Upper lobe of left lung (tissue), 4 donors: ENCODE data around the gene KDM2B.

Experiments
- POLR2AphosphoS5 ChIP-seq, 2 donors: sonication (generic); formaldehyde crosslinking; IDR thresholded peaks; one replicate each; pipeline ENCODE4 v1.5.1; 2017; ENCODE audit warnings: antibody characterized with exemption in 2 of 2
- TF ChIP-seq, protein P1 (sequence below), 6 experiments: fragments of 450-650 bp in 4 of 6; fragments of 200-600 bp in 2 of 6; sonication (generic) in 2 of 6; IDR thresholded peaks; one replicate each; pipeline ENCODE4 v1.5.1; 2016 to 2019; ENCODE audit warnings: antibody characterized with exemption in 6 of 6

DNA sequence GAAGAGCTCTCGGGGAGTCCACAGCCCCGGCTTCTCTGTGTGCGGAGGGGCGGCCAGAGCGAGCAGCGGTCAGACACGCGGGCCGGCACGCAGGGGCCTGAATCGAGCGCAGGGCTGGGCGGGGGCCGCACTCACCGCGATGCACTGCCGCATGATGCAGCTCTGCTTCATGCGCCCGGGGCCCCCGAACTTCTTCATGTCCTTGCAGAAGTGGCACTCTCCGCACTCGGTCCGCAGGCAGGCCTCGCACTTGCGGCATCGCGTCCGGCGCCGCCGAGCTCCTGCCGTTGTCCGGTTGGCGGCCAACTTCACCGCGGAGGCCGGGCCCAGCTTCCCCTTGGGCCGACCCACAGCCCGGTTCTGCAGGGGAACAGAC lies 127.8 kb downstream of the KDM2B start:
- no peak for TF ChIP-seq POLR2AphosphoS5 (IDR thresholded peaks at IDR 0.05)
- TF ChIP-seq, protein P1, sequence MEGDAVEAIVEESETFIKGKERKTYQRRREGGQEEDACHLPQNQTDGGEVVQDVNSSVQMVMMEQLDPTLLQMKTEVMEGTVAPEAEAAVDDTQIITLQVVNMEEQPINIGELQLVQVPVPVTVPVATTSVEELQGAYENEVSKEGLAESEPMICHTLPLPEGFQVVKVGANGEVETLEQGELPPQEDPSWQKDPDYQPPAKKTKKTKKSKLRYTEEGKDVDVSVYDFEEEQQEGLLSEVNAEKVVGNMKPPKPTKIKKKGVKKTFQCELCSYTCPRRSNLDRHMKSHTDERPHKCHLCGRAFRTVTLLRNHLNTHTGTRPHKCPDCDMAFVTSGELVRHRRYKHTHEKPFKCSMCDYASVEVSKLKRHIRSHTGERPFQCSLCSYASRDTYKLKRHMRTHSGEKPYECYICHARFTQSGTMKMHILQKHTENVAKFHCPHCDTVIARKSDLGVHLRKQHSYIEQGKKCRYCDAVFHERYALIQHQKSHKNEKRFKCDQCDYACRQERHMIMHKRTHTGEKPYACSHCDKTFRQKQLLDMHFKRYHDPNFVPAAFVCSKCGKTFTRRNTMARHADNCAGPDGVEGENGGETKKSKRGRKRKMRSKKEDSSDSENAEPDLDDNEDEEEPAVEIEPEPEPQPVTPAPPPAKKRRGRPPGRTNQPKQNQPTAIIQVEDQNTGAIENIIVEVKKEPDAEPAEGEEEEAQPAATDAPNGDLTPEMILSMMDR (IDR thresholded peaks at IDR 0.05) = no peak
